SK-N-SH (cell line): ENCODE measurements around the gene MRPL55. TPM values are rescaled to one million over a fixed set of nuclear protein-coding genes. Genes with fewer than 3 reads are reported as not detected.

Source experiments
- CTCF ChIA-PET: fragments of 300-600, 350-600 bp; formaldehyde crosslinking; extraction: SDS; loops from one replicate; lab custom pipeline; 2021; lab: Yijun Ruan, JAX
- POLR2A ChIA-PET: fragments of 350-600 bp; sonication (Branson Sonifier 250); formaldehyde crosslinking; extraction: SDS; loops from one replicate; lab custom pipeline; 2020; ENCODE audit warnings: antibody characterized with exemption, inconsistent platforms; lab: Yijun Ruan, JAX
- DNase-seq: peaks from one replicate; pipeline ENCODE4 v3.0.0; 2012
- H2AFZ ChIP-seq: fragments of 200-600 bp; sonication (generic); 2 replicates; pipeline ENCODE4 v1.8.1; 2016; ENCODE audit warnings: antibody characterized with exemption, mild to moderate bottlenecking, low read depth
- H3F3A ChIP-seq: fragments of 200-600 bp; sonication (generic); replicated peaks from 2 replicates; pipeline ENCODE3; 2016; ENCODE audit warnings: antibody characterized with exemption, mild to moderate bottlenecking; ENCODE audit not compliant: insufficient read depth
- H3K27ac ChIP-seq, 2 experiments: fragments of 200-500 bp in 1 of 2; fragments of 200-600 bp in 1 of 2; sonication (Bioruptor generic) in 1 of 2; sonication (generic), shearing (Covaris generic) in 1 of 2; 2 replicates each; pipeline versions ENCODE4 v1.5.1 to v1.6.1; 2014 to 2016; ENCODE audit warnings: low read depth in 2 of 2, inconsistent platforms in 1 of 2, low read length in 1 of 2, mild to moderate bottlenecking in 1 of 2, mixed read lengths in 1 of 2
- H3K27me3 ChIP-seq: fragments of 200-600 bp; sonication (generic), shearing (Covaris generic); 2 replicates; pipeline ENCODE4 v1.6.1; 2016; ENCODE audit warnings: mixed run types; ENCODE audit not compliant: insufficient read depth
- H3K36me3 ChIP-seq, 2 experiments: fragments of 200-500 bp in 1 of 2; fragments of 200-600 bp in 1 of 2; sonication (Bioruptor generic) in 1 of 2; sonication (generic) in 1 of 2; replicated peaks in 1 of 2; 2 replicates each; pipeline versions ENCODE3 to v1.5.1; 2014 to 2016; ENCODE audit warnings: low read length in 1 of 2, mild to moderate bottlenecking in 1 of 2; ENCODE audit not compliant: insufficient read depth in 2 of 2, control insufficient read depth in 1 of 2
- H3K4me1 ChIP-seq, 2 experiments: fragments of 200-500 bp in 1 of 2; fragments of 200-600 bp in 1 of 2; sonication (Bioruptor generic) in 1 of 2; sonication (generic), shearing (Covaris generic) in 1 of 2; 2 replicates each; pipeline versions ENCODE4 v1.5.1 to v1.6.1; 2014 to 2016; ENCODE audit warnings: low read depth in 1 of 2, low read length in 1 of 2, mixed run types in 1 of 2; ENCODE audit not compliant: insufficient read depth in 2 of 2, control insufficient read depth in 1 of 2
- H3K4me2 ChIP-seq: fragments of 200-600 bp; sonication (generic), shearing (Covaris generic); 2 replicates; pipeline ENCODE4 v1.6.1; 2017; ENCODE audit warnings: mixed run types
- H3K4me3 ChIP-seq, 2 experiments: fragments of 200-500 bp in 1 of 2; fragments of 200-600 bp in 1 of 2; sonication (Bioruptor generic) in 1 of 2; sonication (generic), shearing (Covaris generic) in 1 of 2; 2 replicates each; pipeline versions ENCODE4 v1.5.1 to v1.8.1; 2014 to 2016; ENCODE audit warnings: low read depth in 2 of 2, inconsistent platforms in 1 of 2, low read length in 1 of 2, mild to moderate bottlenecking in 1 of 2, mixed read lengths in 1 of 2, moderate library complexity in 1 of 2
- H3K79me2 ChIP-seq: fragments of 200-600 bp; sonication (generic); 2 replicates; pipeline ENCODE4 v1.8.1; 2017; ENCODE audit warnings: mild to moderate bottlenecking; ENCODE audit not compliant: insufficient read depth
- H3K9ac ChIP-seq: fragments of 200-600 bp; sonication (generic); 2 replicates; pipeline ENCODE4 v1.6.1; 2017; ENCODE audit warnings: mixed run types
- H3K9me2 ChIP-seq: fragments of 200-600 bp; sonication (generic); 2 replicates; pipeline ENCODE4 v1.6.1; 2017; ENCODE audit warnings: mixed run types
- H3K9me3 ChIP-seq: fragments of 200-600 bp; sonication (generic); 2 replicates; pipeline ENCODE4 v1.6.1; 2017; ENCODE audit warnings: mixed run types, mild to moderate bottlenecking, moderate library complexity
- H4K20me1 ChIP-seq: fragments of 200-600 bp; sonication (generic); 2 replicates; pipeline ENCODE4 v1.6.1; 2017; ENCODE audit warnings: mild to moderate bottlenecking, mixed run types; ENCODE audit not compliant: insufficient read depth
- CHD2 ChIP-seq: fragments of 150-350 bp; IDR thresholded peaks from 2 replicates; pipeline ENCODE4 v1.6.1; 2018; ENCODE audit warnings: low read length; ENCODE audit not compliant: partially characterized antibody
- EP300 ChIP-seq, 2 experiments: IDR thresholded peaks; 2 replicates each; pipeline versions ENCODE4 v1.4.0 to v1.6.1; 2012; ENCODE audit warnings: borderline replicate concordance in 1 of 2, low read depth in 1 of 2, low read length in 1 of 2
- FOSL2 ChIP-seq: IDR thresholded peaks from 2 replicates; pipeline ENCODE4 v1.4.0; 2012; ENCODE audit warnings: low read depth, mild to moderate bottlenecking, moderate library complexity, borderline replicate concordance
- FOXJ3 ChIP-seq: sonication (generic); formaldehyde crosslinking; IDR thresholded peaks from 2 replicates; pipeline ENCODE4 v1.5.1; 2020; ENCODE audit warnings: mild to moderate bottlenecking, missing genetic modification reagents
- GATA2 ChIP-seq: sonication (generic); formaldehyde crosslinking; IDR thresholded peaks from 2 replicates; pipeline ENCODE4 v1.5.0; 2020; ENCODE audit warnings: mild to moderate bottlenecking, missing genetic modification reagents
- IRF3 ChIP-seq: fragments of 150-350 bp; IDR thresholded peaks from 2 replicates; pipeline ENCODE4 v1.6.1; 2016; ENCODE audit warnings: mild to moderate bottlenecking, low read depth, low read length
- MAX ChIP-seq: IDR thresholded peaks from 2 replicates; pipeline ENCODE4 v1.4.0; 2012; ENCODE audit warnings: low read depth
- NFIC ChIP-seq: IDR thresholded peaks from 2 replicates; pipeline ENCODE4 v1.4.0; 2012; ENCODE audit warnings: borderline replicate concordance
- POLR2AphosphoS5 ChIP-seq: IDR thresholded peaks from 2 replicates; pipeline ENCODE4 v1.6.1; 2012; ENCODE audit warnings: low read depth, low read length
- RAD21 ChIP-seq: IDR thresholded peaks from 2 replicates; pipeline ENCODE4 v1.6.1; 2012; ENCODE audit warnings: mild to moderate bottlenecking, low read length
- REST ChIP-seq: IDR thresholded peaks from 2 replicates; pipeline ENCODE4 v1.6.1; 2012; ENCODE audit warnings: mild to moderate bottlenecking, low read depth, low read length, moderate library complexity
- RFX5 ChIP-seq: IDR thresholded peaks from 2 replicates; pipeline ENCODE4 v1.6.1; 2012; ENCODE audit warnings: mild to moderate bottlenecking, improper control_type of control experiment, low read length
- SIN3A ChIP-seq: IDR thresholded peaks from 2 replicates; pipeline ENCODE4 v1.6.1; 2012; ENCODE audit warnings: low read depth, mild to moderate bottlenecking, low read length, moderate library complexity, borderline replicate concordance
- SMC3 ChIP-seq: IDR thresholded peaks from 2 replicates; pipeline ENCODE4 v1.6.1; 2012; ENCODE audit warnings: low read depth, low read length, improper control_type of control experiment
- TEAD4 ChIP-seq: IDR thresholded peaks from 2 replicates; pipeline ENCODE4 v1.4.0; 2012; ENCODE audit warnings: mild to moderate bottlenecking, borderline replicate concordance; ENCODE audit not compliant: insufficient read depth
- USF1 ChIP-seq: IDR thresholded peaks from 2 replicates; pipeline ENCODE4 v1.4.0; 2012; ENCODE audit warnings: low read depth, borderline replicate concordance
- USF2 ChIP-seq: fragments of 150-350 bp; IDR thresholded peaks from 2 replicates; pipeline ENCODE4 v1.6.1; 2017; ENCODE audit warnings: antibody characterized with exemption, low read length, low read depth, borderline replicate concordance
- ZBTB33 ChIP-seq: IDR thresholded peaks from 2 replicates; pipeline ENCODE4 v1.4.0; 2012; ENCODE audit warnings: low read depth, borderline replicate concordance
- WGBS: methylation state at CpG from one replicate; pipeline ENCODE4 v1.1.6; 2017; ENCODE audit warnings: low lambda C conversion rate; 5-methylcytosine and 5-hydroxymethylcytosine counted together
- polyA plus RNA-seq, 3 experiments: library from polyadenylated mRNA; depleted of rRNA; stranded (reverse); fragments of >200 nt; gene quantifications; 2 replicates each; pipeline ENCODE4 v1.2.3, GENCODE V29; 2012

Gene MRPL55
- polyA plus RNA-seq, 1 of the 3 experiments (the other 2 are of a cell fraction) = 75.3 TPM

GRCh38 chr1:228118040-228118439 lies 8.9 kb upstream of the MRPL55 start:
- POLR2A ChIA-PET = no interaction called here
- CTCF ChIA-PET = interaction anchor here (6.1 kb wide), 1 partner anchor 14 kb away, joined by 36 read pairs; no protein-coding TSS in a partner anchor
- no peaks in the 10 kb centered on the region for H4K20me1 ChIP-seq

More at GRCh38 chr1:228118040-228118439, 8.9 kb upstream of the MRPL55 start:
- no peaks in the 10 kb centered on the region for H3K27me3 ChIP-seq
- peaks cover 3% of the 10 kb centered on the region for H3F3A ChIP-seq
- H3K27ac ChIP-seq = no peak overlapping the region
- no peak overlapping the region for H3K4me3 ChIP-seq
- H3K4me1 ChIP-seq = no peaks in the 10 kb centered on the region
- no peak overlapping the region for H2AFZ ChIP-seq
- TF ChIP-seq USF2 = no peak
- TF ChIP-seq IRF3 = no peak
- TF ChIP-seq SMC3 = no peak
- TF ChIP-seq ZBTB33 = no peak
- no peak for TF ChIP-seq EP300 (IDR thresholded peaks at IDR 0.05; ENCODE audit: borderline replicate concordance in 1 of 2, low read depth in 1 of 2, low read length in 1 of 2)
- TF ChIP-seq FOXJ3 (CRISPR knock-in tag) = no peak
- TF ChIP-seq POLR2AphosphoS5 = no peak
- no peak for TF ChIP-seq REST
- TF ChIP-seq GATA2 (CRISPR knock-in tag) = no peak
- TF ChIP-seq RAD21 = no peak
- no peak for TF ChIP-seq SIN3A
- TF ChIP-seq MAX = no peak
- TF ChIP-seq NFIC = no peak
- no peak for TF ChIP-seq TEAD4
- TF ChIP-seq CHD2 = no peak
- TF ChIP-seq FOSL2 = no peak
- no peak for TF ChIP-seq RFX5
- TF ChIP-seq USF1 = no peak
- DNase-seq = no peak
- WGBS = 21% methylated on average over 2 of the region's 2 CpGs
- no peaks in the 10 kb centered on the region for H3K79me2 ChIP-seq
- no peaks in the 10 kb centered on the region for H3K9me2 ChIP-seq
- H3K4me2 ChIP-seq = no peak overlapping the region
- H3K36me3 ChIP-seq = no peaks in the 10 kb centered on the region
- no peak overlapping the region for H3K9ac ChIP-seq
- peaks cover 13% of the 10 kb centered on the region for H3K9me3 ChIP-seq
